Fibroblast of lung (primary cell): ENCODE measurements around the gene GRAMD4. TPM values are rescaled to one million over a fixed set of nuclear protein-coding genes. Genes with fewer than 3 reads are reported as not detected.
A peak's percentile ranks its signal among the peaks of the same experiment; 100 is the strongest.

Experiments used
- DNase-seq, 2 donors: peaks; one replicate each; pipeline versions ENCODE4 v3.0.0 to v3.0.0-alpha.2; 2010; ENCODE audit warnings: low read depth in 2 of 2
- H2AFZ ChIP-seq: 2 replicates; pipeline ENCODE4 v1.5.1; 2012; ENCODE audit warnings: low read length, control low read depth, inconsistent platforms
- H3K27ac ChIP-seq: 2 replicates; pipeline ENCODE4 v1.5.1; 2011; ENCODE audit warnings: low read length, control low read depth; ENCODE audit not compliant: insufficient read depth
- H3K27me3 ChIP-seq: 2 replicates; pipeline ENCODE4 v1.5.1; 2011; ENCODE audit warnings: mild to moderate bottlenecking, low read length; ENCODE audit not compliant: control insufficient read depth, insufficient read depth
- H3K36me3 ChIP-seq: 2 replicates; pipeline ENCODE4 v1.5.1; 2011; ENCODE audit warnings: low read length; ENCODE audit not compliant: control insufficient read depth, insufficient read depth
- H3K4me1 ChIP-seq: 2 replicates; pipeline ENCODE4 v1.5.1; 2011; ENCODE audit warnings: low read length; ENCODE audit not compliant: control insufficient read depth, insufficient read depth; ENCODE audit errors: extremely low read depth
- H3K4me2 ChIP-seq: 2 replicates; pipeline ENCODE4 v1.5.1; 2011; ENCODE audit warnings: low read length, control low read depth; ENCODE audit not compliant: insufficient read depth; ENCODE audit errors: extremely low read depth
- H3K4me3 ChIP-seq, 4 experiments: fragments of 200-600 bp in 1 of 4; sonication (generic) in 1 of 4; replicated peaks in 1 of 4; 2 replicates each; pipeline ENCODE4 v1.5.1; 2011 to 2016; ENCODE audit warnings: low read length in 4 of 4, low read depth in 3 of 4, mild to moderate bottlenecking in 3 of 4, control low read depth in 2 of 4, inconsistent platforms in 1 of 4, mixed read lengths in 1 of 4; ENCODE audit not compliant: insufficient read depth in 1 of 4; ENCODE audit errors: control extremely low read depth in 1 of 4
- H3K79me2 ChIP-seq: 2 replicates; pipeline ENCODE4 v1.5.1; 2012; ENCODE audit warnings: mild to moderate bottlenecking, low read length, inconsistent platforms; ENCODE audit not compliant: control insufficient read depth, insufficient read depth
- H3K9ac ChIP-seq: 2 replicates; pipeline ENCODE4 v1.5.1; 2011; ENCODE audit warnings: mild to moderate bottlenecking, low read length, control low read depth; ENCODE audit not compliant: insufficient read depth
- H3K9me3 ChIP-seq: 2 replicates; pipeline ENCODE4 v1.5.1; 2012; ENCODE audit warnings: low read depth, low read length; ENCODE audit not compliant: control insufficient read depth, insufficient read depth
- H4K20me1 ChIP-seq: 2 replicates; pipeline ENCODE4 v1.5.1; 2011; ENCODE audit warnings: low read length; ENCODE audit not compliant: control insufficient read depth, insufficient read depth; ENCODE audit errors: extremely low read depth
- CTCF ChIP-seq, 2 donors: IDR thresholded peaks in 1 of 2; conservative IDR thresholded peaks in 1 of 2; 1 replicate in 1 of 2; 2 replicates in 1 of 2; pipeline ENCODE4 v1.5.1; 2011 to 2012; ENCODE audit warnings: low read length in 2 of 2, control low read depth in 1 of 2, inconsistent platforms in 1 of 2, low read depth in 1 of 2, mild to moderate bottlenecking in 1 of 2
- EZH2 ChIP-seq: IDR thresholded peaks from 2 replicates; pipeline ENCODE4 v1.5.1; 2012; ENCODE audit warnings: low read length, control low read depth, mild to moderate bottlenecking; ENCODE audit errors: missing control alignments
- polyA plus RNA-seq, 2 donors: library from polyadenylated mRNA; depleted of rRNA in 1 of 2; stranded (reverse) in 1 of 2; unstranded in 1 of 2; fragments of >200 nt; gene quantifications; 2 replicates each; pipeline ENCODE4 v1.2.1, GENCODE V29; 2011 to 2012; ENCODE audit warnings: missing spikeins in 1 of 2
- total RNA-seq: library from RNA; depleted of rRNA; stranded (reverse); fragments of >200 nt; gene quantifications from 2 replicates; pipeline ENCODE4 v1.2.1, GENCODE V29; 2014

Gene GRAMD4
- total and polyA plus RNA-seq, 2 donors (not counting 1 experiment from before 2014, with no cell fraction given), result 7.5 to 37.3 TPM

GRCh38 chr22:46617207-46617985 lies 2.8 kb upstream of the GRAMD4 start:
- Histone ChIP-seq H3K27ac (no peak overlapping the region), H3K4me2 (no peak overlapping the region), H3K4me1 (no peaks in the 10 kb centered on the region), H3K4me3 (no peak overlapping the region), H3K27me3 (no peaks in the 10 kb centered on the region), H2AFZ (no peak overlapping the region), H3K79me2 (no peaks in the 10 kb centered on the region), H3K9ac (no peak overlapping the region), H4K20me1 (no peaks in the 10 kb centered on the region), H3K9me3 (no peaks in the 10 kb centered on the region), H3K36me3 (no peaks in the 10 kb centered on the region)
- TF ChIP-seq CTCF (conservative IDR thresholded peaks at IDR 0.05 in 1 of 2, IDR thresholded peaks at IDR 0.05 in 1 of 2; ENCODE audit: low read depth in 1 of 2, low read length in 2 of 2), result no peak
- TF ChIP-seq EZH2, result no peak
- peak in 1 of 2 donors; percentile 39 for DNase-seq

GRCh38 chr22:46617986-46618647 lies 2.1 kb upstream of the GRAMD4 start:
- Histone ChIP-seq H4K20me1 (no peaks in the 10 kb centered on the region), H3K36me3 (no peaks in the 10 kb centered on the region), H3K4me3 (no peak overlapping the region), H3K79me2 (no peaks in the 10 kb centered on the region), H3K27me3 (no peaks in the 10 kb centered on the region), H3K27ac (no peak overlapping the region), H2AFZ (no peak overlapping the region), H3K4me1 (no peaks in the 10 kb centered on the region), H3K4me2 (no peak overlapping the region), H3K9ac (no peak overlapping the region), H3K9me3 (no peaks in the 10 kb centered on the region)
- no peak for DNase-seq
- TF ChIP-seq CTCF (conservative IDR thresholded peaks at IDR 0.05 in 1 of 2, IDR thresholded peaks at IDR 0.05 in 1 of 2; ENCODE audit: low read depth in 1 of 2, low read length in 2 of 2) (no peak), EZH2 (no peak)

GRCh38 chr22:46618667-46619066 lies 1.5 kb upstream of the GRAMD4 start:
- no peak overlapping the region for H3K9ac ChIP-seq
- H2AFZ ChIP-seq, result no peak overlapping the region
- no peaks in the 10 kb centered on the region for H3K27me3 ChIP-seq
- TF ChIP-seq EZH2 (no peak), CTCF (conservative IDR thresholded peaks at IDR 0.05 in 1 of 2, IDR thresholded peaks at IDR 0.05 in 1 of 2; ENCODE audit: low read depth in 1 of 2, low read length in 2 of 2) (no peak)
- no peaks in the 10 kb centered on the region for H3K36me3 ChIP-seq
- H3K4me2 ChIP-seq, result no peak overlapping the region
- no peak overlapping the region for H3K4me3 ChIP-seq
- no peaks in the 10 kb centered on the region for H3K79me2 ChIP-seq
- DNase-seq, result no peak
- H3K27ac ChIP-seq, result no peak overlapping the region
- H4K20me1 ChIP-seq, result no peaks in the 10 kb centered on the region
- no peaks in the 10 kb centered on the region for H3K9me3 ChIP-seq
- no peaks in the 10 kb centered on the region for H3K4me1 ChIP-seq
